Spleen (tissue), 11 donors: ENCODE measurements around the gene ZNF768. TPM values are rescaled to one million over a fixed set of nuclear protein-coding genes. Genes with fewer than 3 reads are reported as not detected.
A peak's percentile ranks its signal among the peaks of the same experiment; 100 is the strongest.

ENCODE experiments used
- DNase-seq: peaks from one replicate; pipeline ENCODE4 v3.0.0-alpha.2; 2020
- H3K27ac ChIP-seq, 8 donors: fragments of 200-600 bp; sonication (generic) in 7 of 8; 1 replicate in 4 of 8; 2 replicates in 4 of 8; pipeline versions ENCODE4 v1.5.0 to v1.8.0; 2016 to 2021; ENCODE audit warnings: inconsistent platforms in 4 of 8, mild to moderate bottlenecking in 4 of 8, moderate library complexity in 1 of 8
- H3K27me3 ChIP-seq, 7 donors: fragments of 200-600 bp; sonication (generic) in 6 of 7; replicated peaks in 1 of 7; 1 replicate in 4 of 7; 2 replicates in 3 of 7; pipeline versions ENCODE4 v1.5.0 to v1.8.0; 2016 to 2021; ENCODE audit warnings: inconsistent platforms in 3 of 7, mild to moderate bottlenecking in 1 of 7
- H3K36me3 ChIP-seq, 6 donors: fragments of 200-600 bp; sonication (generic) in 5 of 6; 1 replicate in 4 of 6; 2 replicates in 2 of 6; pipeline versions ENCODE4 v1.5.0 to v1.8.0; 2016 to 2021; ENCODE audit warnings: inconsistent platforms in 2 of 6
- H3K4me1 ChIP-seq, 6 donors: fragments of 200-600 bp; sonication (generic) in 5 of 6; 1 replicate in 3 of 6; 2 replicates in 3 of 6; pipeline versions ENCODE4 v1.5.0 to v1.8.0; 2016 to 2021; ENCODE audit warnings: inconsistent platforms in 3 of 6
- H3K4me3 ChIP-seq, 8 donors: fragments of 200-600 bp; sonication (generic) in 7 of 8; 1 replicate in 4 of 8; 2 replicates in 4 of 8; pipeline versions ENCODE4 v1.5.0 to v1.8.0; 2016 to 2021; ENCODE audit warnings: inconsistent platforms in 4 of 8, mild to moderate bottlenecking in 4 of 8, moderate library complexity in 2 of 8
- H3K9me3 ChIP-seq, 8 donors: fragments of 200-600 bp; sonication (generic) in 7 of 8; 1 replicate in 4 of 8; 2 replicates in 4 of 8; pipeline versions ENCODE4 v1.5.0 to v1.8.0; 2016 to 2021; ENCODE audit warnings: inconsistent platforms in 4 of 8
- CTCF ChIP-seq, 11 experiments: fragments of 200-600 bp in 7 of 11; fragments of 450-650 bp in 4 of 11; sonication (generic) in 4 of 11; IDR thresholded peaks in 8 of 11; conservative IDR thresholded peaks in 3 of 11; 1 replicate in 7 of 11; 2 replicates in 4 of 11; pipeline versions ENCODE4 v1.4.0 to v1.8.0; 2016 to 2021; ENCODE audit warnings: antibody characterized with exemption in 11 of 11, inconsistent platforms in 4 of 11, mild to moderate bottlenecking in 1 of 11
- POLR2A ChIP-seq, 3 donors: fragments of 450-650 bp; IDR thresholded peaks; one replicate each; pipeline ENCODE4 v1.5.1; 2017; ENCODE audit warnings: antibody characterized with exemption in 3 of 3, mild to moderate bottlenecking in 1 of 3
- POLR2AphosphoS5 ChIP-seq, 3 donors: sonication (generic); formaldehyde crosslinking; IDR thresholded peaks; one replicate each; pipeline ENCODE4 v1.5.1; 2017; ENCODE audit warnings: antibody characterized with exemption in 3 of 3
- WGBS, 5 donors: extraction: QIAGEN DNeasy Blood & Tissue Kit in 3 of 5; methylation state at CpG; one replicate each; pipeline versions ENCODE4 v1.1.5 to v1.1.7; 2013 to 2018; 5-methylcytosine and 5-hydroxymethylcytosine counted together
- intact Hi-C: fragments of 100-400 bp; cut with DNase I; formaldehyde crosslinking; loops from one replicate; pipeline ENCODE4 v1.15.0; 2023; ENCODE audit warnings: low total_unique reads
- polyA plus RNA-seq, 3 donors: library from polyadenylated mRNA; stranded (reverse); fragments of 200-250 nt; gene quantifications; one replicate each; pipeline ENCODE4 v1.2.1, GENCODE V29; 2013
- total RNA-seq, 7 donors: library from RNA; depleted of rRNA in 3 of 7; stranded (reverse); fragments of >200 nt in 3 of 7; fragmentation: NEBNext Ultra II Directional in 4 of 7; extraction: Animal tissue kit (Norgen Biotek cat#: 25700) in 4 of 7; gene quantifications; one replicate each; pipeline versions ENCODE4 v1.1.0 to v1.2.1, GENCODE V29; 2016 to 2021
- donor health status: healthy with polysubstance abuse.
- donor health status: DM: no; HTN: no; CAD: no; lungs with moderate emphysema.
- donor health status: DM: no; HTN: no; CAD: no.
- donor health status: Bipolar disorder and iron deficiency.
- donor health status: healthy.
- donor health status: DM: no; HTN: no; CAD: no.
- donor health status: DM: yes; HTN: yes; CAD: no.

ZNF768 gene
- total and polyA plus RNA-seq, 10 donors, result 17.0 to 33.1 (median 24.8) TPM

- TF ChIP-seq POLR2AphosphoS5 (IDR thresholded peaks at IDR 0.05), result peak in 1 of 3 donors; percentile 7
- no peak for TF ChIP-seq CTCF (IDR thresholded peaks at IDR 0.05 in 8 of 11, conservative IDR thresholded peaks at IDR 0.05 in 3 of 11)
- intact Hi-C loops, result loop anchor here (10.0 kb wide), 1 partner anchor 75 kb away; the partner anchor contains the start of gene SEPHS2
- H3K9me3 ChIP-seq, result no peaks in the 10 kb centered on the region
- peaks cover 0 to 8% (median under 1%) of the 10 kb centered on the region in 6 donors for H3K4me1 ChIP-seq
- no peak for DNase-seq
- no peaks in the 10 kb centered on the region for H3K27me3 ChIP-seq
- peaks cover 0 to 86% (median 73%) of the 10 kb centered on the region in 6 donors for H3K36me3 ChIP-seq
- H3K4me3 ChIP-seq, result no peak overlapping the region
- WGBS, 5 donors, result 90 to 93% (median 90%) methylated on average over 20 of the region's 20 CpGs
- no peak overlapping the region for H3K27ac ChIP-seq
Measured at GRCh38 chr16:30519120-30520049, 7.0 kb downstream of the ZNF768 start.

- DNase-seq, result no peak
- 86 to 95% (median 93%) methylated on average over 10 of the region's 10 CpGs for WGBS, 5 donors
- H3K4me1 ChIP-seq, result no peaks in the 10 kb centered on the region
- H3K36me3 ChIP-seq, result peaks cover 0 to 93% (median 79%) of the 10 kb centered on the region in 6 donors
- TF ChIP-seq POLR2A (IDR thresholded peaks at IDR 0.05) (no peak), CTCF (IDR thresholded peaks at IDR 0.05 in 8 of 11, conservative IDR thresholded peaks at IDR 0.05 in 3 of 11) (no peak), POLR2AphosphoS5 (IDR thresholded peaks at IDR 0.05) (no peak)
- no peaks in the 10 kb centered on the region for H3K9me3 ChIP-seq
- intact Hi-C loops, result no loop called here
- H3K27me3 ChIP-seq, result no peaks in the 10 kb centered on the region
- H3K27ac ChIP-seq, result no peak overlapping the region
- H3K4me3 ChIP-seq, result no peak overlapping the region
Measured at GRCh38 chr16:30518552-30518951, 7.8 kb downstream of the ZNF768 start.

GRCh38 chr16:30515275-30515674 is 11.1 kb downstream of the ZNF768 start:
- TF ChIP-seq POLR2AphosphoS5 (IDR thresholded peaks at IDR 0.05), result no peak
- TF ChIP-seq CTCF (IDR thresholded peaks at IDR 0.05 in 8 of 11, conservative IDR thresholded peaks at IDR 0.05 in 3 of 11), result no peak
- no peak for TF ChIP-seq POLR2A (IDR thresholded peaks at IDR 0.05)
- Histone ChIP-seq H3K4me3 (no peak overlapping the region), H3K9me3 (no peaks in the 10 kb centered on the region), H3K27ac (no peak overlapping the region), H3K27me3 (no peaks in the 10 kb centered on the region), H3K36me3 (peaks cover 0 to 100% (median 96%) of the 10 kb centered on the region in 6 donors), H3K4me1 (no peaks in the 10 kb centered on the region)
- no peak for DNase-seq
- WGBS, 5 donors, result 85 to 98% (median 88%) methylated on average over 2 of the region's 2 CpGs
- intact Hi-C loops, result no loop called here

GRCh38 chr16:30511509-30511908 is 14.9 kb downstream of the ZNF768 start:
- Histone ChIP-seq H3K36me3 (peaks cover 0 to 100% (median 87%) of the 10 kb centered on the region in 6 donors), H3K4me1 (no peaks in the 10 kb centered on the region), H3K27me3 (no peaks in the 10 kb centered on the region), H3K9me3 (no peaks in the 10 kb centered on the region), H3K4me3 (no peak overlapping the region), H3K27ac (no peak overlapping the region)
- DNase-seq, result no peak
- WGBS, 5 donors, result 83 to 100% (median 97%) methylated on average over 1 to 3 of the region's 3 CpGs
- intact Hi-C loops, result no loop called here
- TF ChIP-seq POLR2AphosphoS5 (IDR thresholded peaks at IDR 0.05), result no peak
- no peak for TF ChIP-seq POLR2A (IDR thresholded peaks at IDR 0.05)
- no peak for TF ChIP-seq CTCF (IDR thresholded peaks at IDR 0.05 in 8 of 11, conservative IDR thresholded peaks at IDR 0.05 in 3 of 11)
